Activated CD4-positive, alpha-beta T cell treated with anti-CD3 and anti-CD28 coated beads, Interleukin-2, amount 10 ng/mL, durations not matched to agents 7 days and 5 days (primary cell): ENCODE results near the gene DEFB113. TPM values are rescaled to one million over a fixed set of nuclear protein-coding genes. Genes with fewer than 3 reads are reported as not detected.

Experiments
- CTCF ChIA-PET: fragments of 350-600 bp; sonication (Branson Sonifier 250); formaldehyde crosslinking; loops from one replicate; lab custom pipeline; 2021; ENCODE audit warnings: antibody characterized with exemption; lab: Charles Lee
- POLR2A ChIA-PET: fragments of 350-600 bp; sonication (Branson Sonifier 250); formaldehyde crosslinking; loops from one replicate; lab custom pipeline; 2021; ENCODE audit warnings: antibody characterized with exemption; lab: Charles Lee
- DNase-seq: peaks from one replicate; pipeline ENCODE4 v3.0.0-alpha.2; 2020
- H3K27ac Mint-ChIP-seq: one replicate; pipeline ENCODE4 v1.8.0; 2021; ENCODE audit warnings: mild to moderate bottlenecking, moderate library complexity, mixed read lengths
- H3K27me3 Mint-ChIP-seq: one replicate; pipeline ENCODE4 v1.8.0; 2021; ENCODE audit warnings: mixed read lengths
- H3K36me3 Mint-ChIP-seq: one replicate; pipeline ENCODE4 v1.8.0; 2021; ENCODE audit warnings: low read depth, mixed read lengths
- H3K4me1 Mint-ChIP-seq: one replicate; pipeline ENCODE4 v1.8.0; 2021; ENCODE audit warnings: mixed read lengths
- H3K4me3 Mint-ChIP-seq: one replicate; pipeline ENCODE4 v1.8.0; 2021; ENCODE audit warnings: mild to moderate bottlenecking, moderate library complexity, mixed read lengths
- H3K9me3 Mint-ChIP-seq: one replicate; pipeline ENCODE4 v1.8.0; 2021; ENCODE audit warnings: mixed read lengths
- total RNA-seq, 2 experiments: library from RNA; stranded (reverse); gene quantifications; one replicate each; pipeline ENCODE4 v1.2.3, GENCODE V29; 2021

The DEFB113 gene
- total RNA-seq, 2 experiments from 2014 or later, result not detected

DNA sequence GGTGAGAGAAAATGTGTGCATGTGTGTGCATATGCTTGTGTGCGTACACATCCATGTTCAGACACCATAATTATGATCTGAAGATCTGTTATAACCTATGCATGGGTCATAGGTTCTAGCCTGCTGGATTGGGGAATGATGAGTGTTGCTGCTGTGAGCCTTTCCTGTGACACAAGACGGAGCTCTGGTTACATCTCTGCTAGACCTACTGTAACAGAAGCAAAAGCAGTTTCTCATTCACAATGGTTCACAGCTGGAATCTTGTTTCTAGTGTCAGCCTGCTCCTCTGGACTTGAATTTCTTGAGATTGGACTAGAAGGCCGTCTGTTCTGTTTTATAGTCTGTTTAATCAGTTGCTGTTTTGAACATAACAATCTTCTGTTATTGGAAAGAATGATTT, 45.6 kb downstream of the DEFB113 start:
- DNase-seq, result no peak
- CTCF ChIA-PET, result no interaction called here
- no peaks in the 10 kb centered on the region for H3K27me3 Mint-ChIP-seq

GRCh38 chr6:49919935-49920644, 49.3 kb downstream of the DEFB113 start:
- DNase-seq, result no peak
- CTCF ChIA-PET, result no interaction called here
- no peaks in the 10 kb centered on the region for H3K27me3 Mint-ChIP-seq
- no peaks in the 10 kb centered on the region for H3K4me1 Mint-ChIP-seq
- H3K4me3 Mint-ChIP-seq, result no peak overlapping the region
- H3K36me3 Mint-ChIP-seq, result no peaks in the 10 kb centered on the region
- H3K9me3 Mint-ChIP-seq, result no peaks in the 10 kb centered on the region
- POLR2A ChIA-PET, result no interaction called here
- no peak overlapping the region for H3K27ac Mint-ChIP-seq

More for the DNA sequence above, 45.6 kb downstream of the DEFB113 start:
- no peaks in the 10 kb centered on the region for H3K9me3 Mint-ChIP-seq
- H3K4me1 Mint-ChIP-seq, result no peaks in the 10 kb centered on the region
- no peaks in the 10 kb centered on the region for H3K36me3 Mint-ChIP-seq
- no peak overlapping the region for H3K4me3 Mint-ChIP-seq
- no peak overlapping the region for H3K27ac Mint-ChIP-seq
- POLR2A ChIA-PET, result no interaction called here

DNA sequence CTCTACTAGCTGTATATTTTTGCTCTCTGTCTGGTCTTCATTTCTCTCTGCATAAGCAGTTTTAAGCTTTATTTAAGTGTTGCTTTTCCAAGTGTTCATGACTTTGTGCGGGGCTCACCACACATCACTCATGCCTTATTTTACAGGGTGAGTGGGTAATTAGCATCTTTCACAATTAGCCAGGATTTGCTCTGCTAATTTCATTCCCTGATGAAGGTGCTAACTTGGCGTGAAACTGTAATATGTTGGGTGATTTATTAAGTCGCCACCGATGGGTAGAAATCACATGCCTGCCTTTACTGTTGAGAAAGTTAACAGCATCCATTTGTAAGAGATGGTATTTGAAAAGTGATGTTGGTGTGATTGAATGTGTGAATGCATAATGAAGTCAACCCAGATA, 50.2 kb downstream of the DEFB113 start:
- POLR2A ChIA-PET, result no interaction called here
- no peak overlapping the region for H3K27ac Mint-ChIP-seq
- H3K4me3 Mint-ChIP-seq, result no peak overlapping the region
- no peaks in the 10 kb centered on the region for H3K4me1 Mint-ChIP-seq
- H3K27me3 Mint-ChIP-seq, result no peaks in the 10 kb centered on the region
- no peaks in the 10 kb centered on the region for H3K9me3 Mint-ChIP-seq
- no peaks in the 10 kb centered on the region for H3K36me3 Mint-ChIP-seq
- CTCF ChIA-PET, result interaction anchor here (0.6 kb wide), 1 partner anchor 17 kb away, joined by 3 read pairs; no protein-coding TSS in a partner anchor
- no peak for DNase-seq

DNA sequence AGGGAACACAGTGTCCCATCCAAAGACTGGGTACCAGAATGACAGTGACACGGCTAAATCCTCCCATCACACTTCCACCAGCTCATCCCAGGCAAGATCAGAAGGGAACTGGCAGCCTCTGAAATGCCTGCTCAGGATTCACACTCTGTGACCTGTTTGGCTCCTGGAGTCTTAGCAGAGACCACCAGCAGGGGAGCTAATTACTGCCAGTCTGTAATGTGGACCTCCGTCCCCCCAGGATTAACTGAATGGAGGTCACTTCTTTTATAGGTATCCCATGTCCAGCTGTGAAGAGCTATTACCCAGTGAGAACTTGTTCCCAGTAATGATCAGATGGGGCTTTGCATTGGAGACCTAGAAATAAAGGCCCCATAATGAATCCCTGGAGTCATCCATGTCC, 50.6 kb downstream of the DEFB113 start:
- H3K27me3 Mint-ChIP-seq, result no peaks in the 10 kb centered on the region
- no peak for DNase-seq
- no peak overlapping the region for H3K27ac Mint-ChIP-seq
- POLR2A ChIA-PET, result no interaction called here
- no peak overlapping the region for H3K4me3 Mint-ChIP-seq
- no peaks in the 10 kb centered on the region for H3K9me3 Mint-ChIP-seq
- H3K4me1 Mint-ChIP-seq, result no peaks in the 10 kb centered on the region
- CTCF ChIA-PET, result no interaction called here
- no peaks in the 10 kb centered on the region for H3K36me3 Mint-ChIP-seq

Other genes with a start within 250 kb of the DEFB113 start
- not detected for gene CRISP3, start 225.2 kb downstream of the DEFB113 start, total RNA-seq
- gene PGK2, start 182.3 kb downstream of the DEFB113 start, total RNA-seq, result not detected
- gene CRISP1, start 103.1 kb downstream of the DEFB113 start, total RNA-seq, result not detected
- not detected for gene DEFB114, start 5.5 kb downstream of the DEFB113 start, total RNA-seq
- not detected for gene DEFB110, start 52.4 kb upstream of the DEFB113 start, total RNA-seq
- not detected for gene DEFB112, start 80.3 kb upstream of the DEFB113 start, total RNA-seq